ENCODE data around the gene CHCHD6. TPM values are rescaled to one million over a fixed set of nuclear protein-coding genes. Genes with fewer than 3 reads are reported as not detected.

The CHCHD6 gene
- total RNA-seq (10.7 TPM), polyA plus RNA-seq (ENCODE audit: insufficient read depth, low read depth, low replicate concordance) (35.2 TPM)
- long read RNA-seq, donor 1, transcript CHCHD6-201 (8 exons, 1,006 nt) = major isoform, 7 of 7 reads
- long read RNA-seq, donor 1, partial matches to known transcripts = 0 of 7 reads
- long read RNA-seq, donor 1, other reads (novel, unspliced or antisense) = 0 of 7 reads
- long read RNA-seq, donor 2, transcript CHCHD6-201 (8 exons, 1,006 nt) = major isoform, 6 of 11 reads
- long read RNA-seq, donor 2, partial matches to known transcripts = 5 of 11 reads
- long read RNA-seq, donor 2, other reads (novel, unspliced or antisense) = 0 of 11 reads
- long read RNA-seq, donor 3, transcript CHCHD6-201 (8 exons, 1,006 nt) = major isoform, 7 of 7 reads
- long read RNA-seq, donor 3, partial matches to known transcripts = 0 of 7 reads
- long read RNA-seq, donor 3, other reads (novel, unspliced or antisense) = 0 of 7 reads
- long read RNA-seq, donor 4, transcript CHCHD6-201 (8 exons, 1,006 nt) = major isoform, 5 of 10 reads
- long read RNA-seq, donor 4, partial matches to known transcripts = 5 of 10 reads
- long read RNA-seq, donor 4, other reads (novel, unspliced or antisense) = 0 of 10 reads
- long read RNA-seq, donor 5 = 0 reads
- long read RNA-seq, donor 6, transcript CHCHD6-201 (8 exons, 1,006 nt) = major isoform, 11 of 19 reads
- long read RNA-seq, donor 6, partial matches to known transcripts = 8 of 19 reads
- long read RNA-seq, donor 6, other reads (novel, unspliced or antisense) = 0 of 19 reads
- long read RNA-seq, donor 7, partial matches to known transcripts = 1 of 2 reads
- long read RNA-seq, donor 7, other reads (novel, unspliced or antisense) = 1 of 2 reads
- long read RNA-seq, donor 8, transcript CHCHD6-201 (8 exons, 1,006 nt) = major isoform, 6 of 11 reads
- long read RNA-seq, donor 8, partial matches to known transcripts = 5 of 11 reads
- long read RNA-seq, donor 8, other reads (novel, unspliced or antisense) = 0 of 11 reads
- long read RNA-seq, donor 9, transcript CHCHD6-201 (8 exons, 1,006 nt) = major isoform, 6 of 12 reads
- long read RNA-seq, donor 9, partial matches to known transcripts = 6 of 12 reads
- long read RNA-seq, donor 9, other reads (novel, unspliced or antisense) = 0 of 12 reads
- long read RNA-seq, donor 10, transcript CHCHD6-201 (8 exons, 1,006 nt) = major isoform, 9 of 18 reads
- long read RNA-seq, donor 10, partial matches to known transcripts = 9 of 18 reads
- long read RNA-seq, donor 10, other reads (novel, unspliced or antisense) = 0 of 18 reads

GRCh38 chr3:126703512-126704493, at the start of gene CHCHD6:
Gene CHCHD6 (plus strand): TSS chr3:126704240. CDS start chr3:126704313, 73 bp downstream.
- no peak for TF ChIP-seq CTCF (IDR thresholded peaks at IDR 0.05; ENCODE audit: borderline replicate concordance, extremely low read depth, insufficient read depth)
- H3K36me3 ChIP-seq (ENCODE audit: control insufficient read depth in 2 of 3, insufficient read depth in 3 of 3, low read length in 3 of 3) = no peaks in the 10 kb centered on the region
- H3K9me3 ChIP-seq (ENCODE audit: control insufficient read depth in 2 of 3, insufficient read depth in 1 of 3, low read length in 3 of 3) = no peaks in the 10 kb centered on the region
- H3K4me1 ChIP-seq (ENCODE audit: control insufficient read depth in 2 of 3, insufficient read depth in 2 of 3, low read depth in 1 of 3, low read length in 3 of 3) = peaks cover 0 to 3% (median 0%) of the 10 kb centered on the region in 3 donors
- H3K27ac ChIP-seq (ENCODE audit: low read depth in 2 of 2, low read length in 2 of 2) = no peak within 1 kb of the TSS
- no peak for FAIRE-seq
- peak; percentile 97 to 98 (median 97) for DNase-seq
- peak within 1 kb of the TSS; percentile 30 to 72 (median 66) for H3K4me3 ChIP-seq (ENCODE audit: low read length in 3 of 3)
- intact Hi-C loops (cut with DNase I) = no loop called here
- H3K9ac ChIP-seq (ENCODE audit: low read length in 3 of 3) = peak within 1 kb of the TSS; percentile 15 to 66 (median 27)
- no peaks in the 10 kb centered on the region for H3K27me3 ChIP-seq (ENCODE audit: control insufficient read depth, insufficient read depth, low read length)

GRCh38 chr3:126654571-126655383, 49.3 kb upstream of the CHCHD6 start, which contains the start of gene TXNRD3:
Gene TXNRD3 (minus strand): TSS chr3:126655124.
- Histone ChIP-seq H3K4me1 (ENCODE audit: control insufficient read depth in 2 of 3, insufficient read depth in 2 of 3, low read depth in 1 of 3, low read length in 3 of 3) (peaks cover 0 to 3% (median 0%) of the 10 kb centered on the region in 3 donors), H3K4me3 (ENCODE audit: low read length in 3 of 3) (peak within 1 kb of the TSS; percentile 68 to 91 (median 86)), H3K9ac (ENCODE audit: low read length in 3 of 3) (peak within 1 kb of the TSS; percentile 17 to 80 (median 62)), H3K9me3 (ENCODE audit: control insufficient read depth in 2 of 3, insufficient read depth in 1 of 3, low read length in 3 of 3) (no peaks in the 10 kb centered on the region), H3K36me3 (ENCODE audit: control insufficient read depth in 2 of 3, insufficient read depth in 3 of 3, low read length in 3 of 3) (no peaks in the 10 kb centered on the region), H3K27me3 (ENCODE audit: control insufficient read depth, insufficient read depth, low read length) (no peaks in the 10 kb centered on the region), H3K27ac (ENCODE audit: low read depth in 2 of 2, low read length in 2 of 2) (no peak within 1 kb of the TSS)
- peak; percentile 77 to 94 (median 89) for DNase-seq
- intact Hi-C loops (cut with DNase I) = no loop called here
- no peak for TF ChIP-seq CTCF (IDR thresholded peaks at IDR 0.05; ENCODE audit: borderline replicate concordance, extremely low read depth, insufficient read depth)
- FAIRE-seq = no peak

Measured in kidney (tissue), 22 donors.